Activated CD4-positive, CD25-positive, alpha-beta regulatory T cell treated with anti-CD3 and anti-CD28 coated beads, Interleukin-2, amount 50 U/mL, for 24 hours (primary cell): ENCODE measurements around the gene TMA7B.

Source experiments
- ATAC-seq, 2 donors: fragments of 150-1000 bp; cut with Tn5 transposase; one replicate each; pipeline ENCODE4 v1.10.0; 2021; ENCODE audit warnings: mild to moderate bottlenecking in 1 of 2, moderate library complexity in 1 of 2

TMA7B gene

DNA sequence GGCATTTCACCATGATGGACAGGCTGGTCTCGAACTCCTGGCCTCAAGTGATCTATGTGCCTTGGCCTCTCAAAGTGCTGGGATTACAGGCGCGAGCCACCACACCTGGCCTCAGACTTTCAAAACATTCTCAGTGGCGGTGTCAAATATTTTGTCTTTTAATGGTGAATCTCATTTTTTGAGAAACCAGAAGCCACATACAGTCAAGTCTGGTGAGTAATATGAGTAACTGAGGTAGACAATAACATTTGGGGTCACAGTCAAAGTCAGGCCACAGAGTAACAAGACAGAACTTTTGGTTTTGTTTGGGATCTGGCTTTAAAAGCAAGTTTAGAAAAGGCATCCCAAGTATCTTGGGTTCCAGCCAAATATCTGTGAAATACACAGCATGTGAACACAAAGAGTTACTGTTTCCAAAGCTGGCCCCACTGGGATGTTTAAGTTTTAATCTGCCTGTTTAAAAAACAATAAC is 5.6 kb upstream of the TMA7B start:
- ATAC-seq, result peak; percentile 81 to 82

DNA sequence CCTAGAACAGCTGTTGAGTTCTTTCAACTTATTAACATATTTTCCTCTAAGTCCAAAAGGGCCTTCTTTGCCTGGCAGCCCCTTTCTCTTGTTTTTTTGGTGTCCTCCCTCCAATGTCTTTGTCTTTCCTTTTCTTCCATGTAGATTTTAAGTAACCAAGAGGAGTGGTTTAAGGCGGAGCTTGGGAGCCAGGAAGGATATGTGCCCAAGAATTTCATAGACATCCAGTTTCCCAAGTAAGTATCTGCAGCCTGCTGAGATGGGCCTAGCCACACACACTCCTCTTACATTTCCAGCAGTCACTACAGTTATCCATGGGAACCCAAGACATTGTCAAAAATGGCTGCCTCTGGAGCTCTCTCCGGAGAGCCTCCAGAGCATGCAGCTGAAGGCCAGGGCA is 4.5 kb upstream of the TMA7B start:
- no peak for ATAC-seq

GRCh38 chr22:39956932-39957664 is 3.1 kb upstream of the TMA7B start:
- no peak for ATAC-seq

DNA sequence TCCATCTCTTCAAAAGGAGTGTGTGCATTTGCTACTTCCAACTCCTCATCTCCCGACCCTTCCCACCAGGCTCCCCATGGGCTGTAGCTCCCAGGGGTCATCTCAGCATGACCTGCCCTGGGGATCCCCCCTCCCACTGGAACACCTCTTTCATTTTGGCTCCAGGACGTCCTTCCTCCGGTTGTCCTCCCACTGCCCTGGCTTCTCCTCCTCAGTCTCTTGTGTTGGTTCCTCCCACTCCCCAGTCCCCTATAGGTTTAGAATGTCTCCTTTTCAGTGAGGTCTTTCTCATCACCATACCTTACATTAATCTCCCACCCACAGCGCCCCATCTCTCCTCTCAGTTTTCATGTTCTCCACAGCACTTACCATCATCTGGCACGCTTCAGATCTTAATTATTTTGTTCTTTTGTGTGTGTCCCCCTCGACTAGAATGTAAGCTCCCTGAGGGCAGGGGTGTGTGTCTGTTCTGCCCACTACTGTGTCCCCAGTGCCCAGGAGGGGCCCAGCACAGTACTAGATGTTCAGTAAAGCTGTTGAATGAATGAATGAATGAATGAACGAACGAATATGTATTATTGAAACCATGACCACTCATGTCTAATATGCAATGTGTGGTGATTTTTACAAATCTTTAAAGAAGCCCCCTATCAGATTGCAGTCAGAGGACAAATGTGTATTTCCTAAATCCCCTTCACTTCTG is 2.0 kb upstream of the TMA7B start:
- no peak for ATAC-seq

DNA sequence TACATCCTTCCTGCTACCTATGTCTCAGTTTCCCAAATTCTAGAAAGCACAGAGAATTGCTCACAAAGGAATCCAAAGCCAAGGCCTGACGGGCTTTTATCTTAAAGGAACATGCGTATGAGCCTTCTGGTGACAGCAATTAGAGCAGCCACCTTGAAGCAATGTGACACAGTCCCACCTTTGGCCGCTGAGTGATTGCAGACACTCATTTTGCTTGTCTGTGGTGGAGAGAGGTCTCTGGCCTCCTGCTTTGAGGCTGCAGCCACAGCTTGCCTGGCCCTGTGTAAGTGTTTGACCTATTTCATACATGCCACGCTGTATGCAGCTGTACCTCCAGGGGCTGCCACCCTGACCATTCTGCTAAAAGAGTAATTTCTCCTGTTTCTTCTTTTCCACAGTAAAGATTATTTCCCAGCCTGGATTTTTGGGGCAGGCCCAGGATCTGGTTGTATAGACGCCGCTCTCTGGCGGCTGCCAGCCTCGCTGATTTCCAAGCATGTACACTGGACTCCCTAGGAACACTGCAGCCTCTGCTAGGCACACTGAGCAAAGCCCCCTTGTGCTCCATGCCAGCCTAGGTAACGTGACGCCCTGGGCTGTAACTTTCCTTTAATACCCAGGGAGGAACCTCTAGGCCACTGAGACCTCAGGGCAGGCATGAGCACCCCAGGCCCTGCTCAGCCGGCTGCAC is 1.1 kb upstream of the TMA7B start:
- ATAC-seq, result no peak

- peak; percentile 99 to 100 for ATAC-seq
Measured at GRCh38 chr22:39960791-39961746, 872 bp downstream of the TMA7B start.

DNA sequence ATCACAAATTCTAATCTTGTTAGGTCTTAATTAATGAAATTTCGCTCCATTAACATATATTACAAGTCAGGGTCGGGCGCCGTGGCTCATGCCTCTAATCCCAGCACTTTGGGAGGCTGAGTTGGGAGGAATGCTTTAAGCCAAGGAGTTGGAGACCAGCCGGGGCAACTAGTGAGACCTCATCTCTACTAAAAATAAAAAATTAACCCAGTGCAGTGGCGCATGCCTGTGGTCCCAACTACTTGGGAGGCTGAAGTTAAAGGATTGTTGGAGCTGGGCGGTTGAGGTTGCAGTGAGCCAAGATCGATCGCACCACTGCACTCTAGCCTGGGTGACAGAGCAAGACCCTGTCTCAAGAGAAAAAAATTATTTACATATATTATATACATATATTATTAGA is 1.9 kb downstream of the TMA7B start:
- no peak for ATAC-seq

DNA sequence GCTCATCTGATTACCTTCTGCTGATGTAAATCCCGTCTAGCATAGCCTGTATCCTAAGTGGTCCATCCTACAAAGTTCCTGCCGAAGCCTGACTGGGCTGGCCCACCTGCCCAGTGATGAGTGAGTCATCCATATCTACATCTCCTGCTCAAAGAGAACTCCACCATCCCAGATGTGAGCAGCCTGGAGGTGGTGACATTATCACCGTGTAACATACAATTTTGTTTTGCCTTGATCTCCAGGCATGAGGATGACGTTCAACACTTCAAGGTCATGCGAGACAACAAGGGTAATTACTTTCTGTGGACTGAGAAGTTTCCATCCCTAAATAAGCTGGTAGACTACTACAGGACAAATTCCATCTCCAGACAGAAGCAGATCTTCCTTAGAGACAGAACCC is 5.6 kb downstream of the TMA7B start:
- no peak for ATAC-seq

DNA sequence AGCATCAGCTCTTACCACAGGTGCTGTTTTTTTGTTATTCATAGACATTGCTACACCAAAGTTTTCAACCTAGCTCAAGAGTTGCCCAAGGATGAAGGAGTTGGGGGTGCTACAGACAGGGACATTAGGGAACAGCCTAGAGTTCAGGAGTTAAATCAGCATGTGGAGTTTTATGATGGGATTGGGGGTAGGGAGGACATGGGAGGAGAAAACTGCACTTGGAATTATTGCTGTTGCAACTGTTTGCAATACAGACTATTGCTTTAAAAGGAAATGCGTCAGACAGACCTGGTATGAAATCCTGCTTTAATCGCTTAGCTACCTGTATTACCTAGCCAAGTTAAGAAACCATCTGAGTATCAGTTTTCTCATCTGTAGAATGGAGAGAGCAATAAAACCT is 6.3 kb downstream of the TMA7B start:
- ATAC-seq, result no peak

- no peak for ATAC-seq
Measured at GRCh38 chr22:39967103-39967829, 7.1 kb downstream of the TMA7B start.

DNA sequence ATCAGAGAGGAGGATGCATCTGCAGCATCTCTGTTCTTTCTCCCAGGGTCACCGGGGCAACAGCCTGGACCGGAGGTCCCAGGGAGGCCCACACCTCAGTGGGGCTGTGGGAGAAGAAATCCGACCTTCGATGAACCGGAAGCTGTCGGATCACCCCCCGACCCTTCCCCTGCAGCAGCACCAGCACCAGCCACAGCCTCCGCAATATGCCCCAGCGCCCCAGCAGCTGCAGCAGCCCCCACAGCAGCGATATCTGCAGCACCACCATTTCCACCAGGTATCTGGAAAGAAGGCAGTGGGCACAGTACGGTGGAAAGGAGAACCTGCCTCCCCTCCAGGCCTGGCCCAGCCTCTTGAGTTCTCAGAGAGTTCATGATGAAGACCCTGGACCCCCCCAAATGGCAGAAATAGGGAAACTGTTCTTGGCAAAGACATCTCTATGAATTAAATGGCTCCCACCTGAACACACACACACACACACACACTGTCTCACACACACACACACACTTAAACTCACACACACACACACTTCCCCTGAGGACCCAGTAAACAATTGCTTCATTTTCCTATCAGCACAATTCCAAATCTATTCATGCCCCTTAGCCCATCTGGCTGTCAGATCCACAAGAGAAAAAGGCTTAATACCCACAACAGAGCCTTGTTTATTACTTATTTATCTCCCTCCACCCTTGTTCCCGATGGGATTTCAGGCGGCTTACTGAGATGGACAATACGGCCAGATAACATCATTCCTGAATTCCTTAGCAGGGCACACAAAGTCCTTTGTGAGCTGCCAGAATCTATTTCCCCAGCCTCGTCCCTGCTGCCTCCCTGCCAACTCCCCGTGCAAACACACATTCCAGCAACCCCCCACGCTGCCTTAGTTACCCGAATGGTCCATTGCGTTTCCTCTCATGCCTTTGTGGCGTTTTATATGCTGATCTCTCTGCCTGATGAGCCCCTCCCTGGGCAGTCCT is 8.1 kb downstream of the TMA7B start:
- no peak for ATAC-seq

- no peak for ATAC-seq
Measured at GRCh38 chr22:39970742-39971141, 10.5 kb downstream of the TMA7B start.

- ATAC-seq, result no peak
Measured at GRCh38 chr22:39972641-39973040, 12.4 kb downstream of the TMA7B start.

DNA sequence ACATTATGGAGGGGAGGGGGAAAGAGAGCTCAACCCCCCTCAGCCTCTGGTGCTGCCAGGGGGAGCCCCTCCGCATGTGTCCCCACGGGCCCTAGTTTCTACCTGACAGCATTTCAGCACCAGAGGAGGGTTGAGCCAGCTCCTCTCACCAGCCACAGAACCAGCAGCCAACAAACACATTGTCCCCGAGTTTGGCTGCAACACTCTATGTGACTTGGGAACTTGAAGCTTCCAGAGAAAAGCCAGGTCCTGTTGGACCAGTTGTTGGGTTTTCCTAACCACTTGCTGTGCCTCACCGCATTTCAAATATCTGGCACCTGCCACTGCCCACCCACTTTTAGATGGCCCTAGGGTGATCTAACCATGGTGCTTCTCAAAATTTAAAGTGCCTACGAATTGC is 13.5 kb downstream of the TMA7B start:
- no peak for ATAC-seq

- ATAC-seq, result no peak
Measured at GRCh38 chr22:39974065-39974464, 13.9 kb downstream of the TMA7B start.

DNA sequence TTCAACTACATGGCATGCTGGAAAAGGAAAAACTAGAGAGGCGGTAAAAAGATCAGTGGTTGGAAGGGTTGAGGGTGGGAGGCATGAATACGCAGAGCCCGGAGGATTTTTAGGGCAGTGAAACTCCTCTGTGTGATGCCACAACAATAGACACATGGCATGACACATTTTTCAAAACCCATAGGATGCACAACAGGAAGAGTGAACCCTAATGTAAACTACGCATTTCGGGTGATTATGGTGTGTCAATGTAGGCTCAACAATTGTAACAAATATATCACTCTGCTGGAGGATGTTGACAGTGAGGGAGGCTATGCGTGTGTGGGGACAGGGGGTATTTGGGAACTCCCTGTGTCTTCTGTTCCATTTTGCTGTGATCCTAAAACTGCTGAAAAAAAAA is 18.9 kb downstream of the TMA7B start:
- no peak for ATAC-seq

DNA sequence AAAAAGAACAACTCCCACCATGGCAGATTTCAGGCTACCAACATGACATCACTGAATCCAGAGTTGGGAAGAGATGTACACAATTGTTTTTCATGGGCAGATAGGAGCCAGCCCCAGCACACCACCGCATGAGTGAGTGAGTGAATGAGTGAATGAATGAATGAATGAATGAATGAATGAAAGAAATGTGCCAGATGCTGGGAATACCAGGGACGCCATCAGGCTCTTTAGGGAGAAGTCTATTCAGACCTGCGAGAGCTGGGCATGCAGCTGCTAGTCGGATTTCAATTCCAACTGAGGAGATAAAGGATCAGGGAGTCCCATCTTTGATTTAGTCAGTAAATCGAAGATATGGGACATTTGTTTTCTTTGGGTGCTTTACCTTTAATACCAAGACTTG is 19.3 kb downstream of the TMA7B start:
- ATAC-seq, result no peak

DNA sequence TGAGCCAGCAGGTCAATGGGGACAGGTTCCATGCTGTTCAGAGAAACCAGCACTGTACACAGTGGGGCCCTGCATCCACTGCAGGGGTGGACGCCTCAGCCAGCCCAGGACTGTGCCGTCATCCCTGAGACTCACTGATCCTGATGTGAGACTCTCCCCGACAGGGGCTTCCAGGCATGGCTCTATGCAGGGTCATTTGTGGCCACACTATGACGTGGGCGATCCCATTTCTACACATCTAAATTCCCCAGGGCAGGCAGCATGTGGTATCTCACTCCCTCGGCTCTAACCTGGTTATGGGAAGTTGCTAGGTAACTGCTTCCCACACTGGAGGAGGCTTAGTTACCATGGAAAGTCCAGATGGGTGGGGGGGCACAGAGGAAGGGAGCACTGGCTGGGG is 20.4 kb downstream of the TMA7B start:
- ATAC-seq, result no peak

DNA sequence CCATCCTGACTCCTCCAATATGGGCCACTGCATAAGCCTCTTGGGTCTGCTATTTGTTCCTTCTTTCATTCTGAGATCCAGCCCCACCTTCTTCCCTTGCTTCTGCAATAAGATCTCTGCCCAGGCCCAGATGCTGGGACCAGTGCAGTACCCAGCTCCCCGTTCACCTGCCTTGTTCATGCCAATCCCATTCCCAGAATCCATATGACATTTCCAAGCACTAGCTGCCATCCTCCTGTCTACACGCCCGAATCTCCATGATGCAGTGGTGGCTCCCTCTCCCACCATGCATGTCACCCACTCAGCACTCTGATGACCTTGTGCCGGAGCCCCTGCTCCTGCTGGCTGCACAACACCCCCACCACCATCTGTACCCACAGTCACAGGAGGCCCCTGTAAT is 23.1 kb downstream of the TMA7B start:
- no peak for ATAC-seq

DNA sequence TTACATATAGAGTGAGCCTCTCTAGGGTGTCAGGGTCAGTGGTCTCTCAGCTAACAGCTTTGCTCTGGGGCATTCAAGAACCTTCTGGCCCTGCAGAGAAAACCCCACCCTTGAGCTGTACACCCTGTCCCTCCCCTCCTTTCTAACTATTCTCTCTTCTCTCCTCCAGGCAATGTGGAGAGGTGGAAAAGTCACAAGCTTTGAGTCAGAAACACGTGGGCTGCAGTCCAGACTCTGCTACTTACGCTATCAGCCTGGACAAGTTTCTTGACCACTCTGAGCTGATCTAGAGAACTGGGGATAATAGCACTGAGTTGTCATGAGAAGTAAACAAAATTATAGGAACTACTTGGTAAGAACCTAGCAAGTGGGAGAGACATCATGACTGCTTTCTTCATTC is 23.8 kb downstream of the TMA7B start:
- ATAC-seq, result no peak

GRCh38 chr22:39984746-39985145 is 24.5 kb downstream of the TMA7B start:
- no peak for ATAC-seq
